ENCODE results near the gene YIF1A.

The YIF1A gene

GRCh38 chr11:66285250-66285947 lies 3.5 kb downstream of the YIF1A start:
- Histone ChIP-seq H3K36me3 (ENCODE audit: control insufficient read depth in 1 of 2, insufficient read depth in 2 of 2, low read length in 2 of 2) (peaks cover 0 to 25% of the 10 kb centered on the region in 2 donors), H3K27ac (ENCODE audit: low read depth, low read length) (no peak overlapping the region), H3K27me3 (ENCODE audit: control insufficient read depth in 1 of 2, insufficient read depth in 2 of 2, low read length in 2 of 2) (no peaks in the 10 kb centered on the region), H3K4me1 (ENCODE audit: control insufficient read depth in 1 of 2, insufficient read depth in 2 of 2, low read length in 2 of 2) (peaks cover 19 to 32% of the 10 kb centered on the region in 2 donors), H3K9me3 (ENCODE audit: control insufficient read depth in 1 of 2, low read length in 2 of 2) (no peaks in the 10 kb centered on the region), H3K4me3 (ENCODE audit: low read depth in 1 of 2, low read length in 2 of 2) (no peak overlapping the region), H3K9ac (ENCODE audit: low read depth in 1 of 2, low read length in 2 of 2) (no peak overlapping the region)

- Histone ChIP-seq H3K27me3 (ENCODE audit: control insufficient read depth in 1 of 2, insufficient read depth in 2 of 2, low read length in 2 of 2) (no peaks in the 10 kb centered on the region), H3K36me3 (ENCODE audit: control insufficient read depth in 1 of 2, insufficient read depth in 2 of 2, low read length in 2 of 2) (peaks cover 0 to 25% of the 10 kb centered on the region in 2 donors), H3K4me3 (ENCODE audit: low read depth in 1 of 2, low read length in 2 of 2) (no peak overlapping the region), H3K27ac (ENCODE audit: low read depth, low read length) (no peak overlapping the region), H3K9ac (ENCODE audit: low read depth in 1 of 2, low read length in 2 of 2) (no peak overlapping the region), H3K4me1 (ENCODE audit: control insufficient read depth in 1 of 2, insufficient read depth in 2 of 2, low read length in 2 of 2) (peaks cover 11 to 25% of the 10 kb centered on the region in 2 donors), H3K9me3 (ENCODE audit: control insufficient read depth in 1 of 2, low read length in 2 of 2) (no peaks in the 10 kb centered on the region)
Observed at GRCh38 chr11:66284526-66285078, 4.3 kb downstream of the YIF1A start.

DNA sequence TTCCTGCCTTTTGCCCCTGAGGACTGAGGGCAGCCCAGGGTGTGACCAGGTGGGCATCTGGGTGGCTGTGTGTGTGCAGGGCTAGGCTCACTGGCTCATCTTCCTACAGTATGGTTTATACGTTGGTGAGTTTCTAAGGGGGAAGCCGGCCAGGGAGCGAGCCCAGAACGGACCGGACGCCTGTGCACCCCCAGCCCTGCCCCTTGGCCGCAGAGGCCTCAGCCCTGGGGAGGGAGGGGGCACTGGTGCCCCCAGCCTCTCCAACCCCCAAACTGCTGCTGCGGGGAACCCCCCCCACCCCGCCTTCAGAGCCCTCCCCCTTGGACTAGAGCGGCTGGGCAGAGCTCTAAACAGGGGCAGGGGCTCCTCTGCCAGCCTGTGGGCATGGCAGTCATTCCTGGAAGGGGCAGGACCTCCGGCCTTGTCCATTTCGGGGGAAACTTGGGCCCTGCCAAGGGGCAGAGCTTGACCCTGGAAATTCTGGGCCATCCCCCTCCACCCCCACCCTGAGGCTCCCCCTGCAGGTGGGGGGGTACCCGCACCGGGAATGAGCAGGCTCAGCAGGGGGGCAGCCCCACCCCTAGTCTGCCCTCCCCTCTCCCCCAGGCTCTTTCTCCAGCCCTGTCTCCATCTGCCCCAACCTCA lies 5.4 kb downstream of the YIF1A start:
- Histone ChIP-seq H3K36me3 (ENCODE audit: control insufficient read depth in 1 of 2, insufficient read depth in 2 of 2, low read length in 2 of 2) (peaks cover 0 to 25% of the 10 kb centered on the region in 2 donors), H3K27ac (ENCODE audit: low read depth, low read length) (no peak overlapping the region), H3K27me3 (ENCODE audit: control insufficient read depth in 1 of 2, insufficient read depth in 2 of 2, low read length in 2 of 2) (no peaks in the 10 kb centered on the region), H3K9ac (ENCODE audit: low read depth in 1 of 2, low read length in 2 of 2) (no peak overlapping the region), H3K4me1 (ENCODE audit: control insufficient read depth in 1 of 2, insufficient read depth in 2 of 2, low read length in 2 of 2) (peaks cover 10 to 24% of the 10 kb centered on the region in 2 donors), H3K9me3 (ENCODE audit: control insufficient read depth in 1 of 2, low read length in 2 of 2) (no peaks in the 10 kb centered on the region), H3K4me3 (ENCODE audit: low read depth in 1 of 2, low read length in 2 of 2) (no peak overlapping the region)

DNA sequence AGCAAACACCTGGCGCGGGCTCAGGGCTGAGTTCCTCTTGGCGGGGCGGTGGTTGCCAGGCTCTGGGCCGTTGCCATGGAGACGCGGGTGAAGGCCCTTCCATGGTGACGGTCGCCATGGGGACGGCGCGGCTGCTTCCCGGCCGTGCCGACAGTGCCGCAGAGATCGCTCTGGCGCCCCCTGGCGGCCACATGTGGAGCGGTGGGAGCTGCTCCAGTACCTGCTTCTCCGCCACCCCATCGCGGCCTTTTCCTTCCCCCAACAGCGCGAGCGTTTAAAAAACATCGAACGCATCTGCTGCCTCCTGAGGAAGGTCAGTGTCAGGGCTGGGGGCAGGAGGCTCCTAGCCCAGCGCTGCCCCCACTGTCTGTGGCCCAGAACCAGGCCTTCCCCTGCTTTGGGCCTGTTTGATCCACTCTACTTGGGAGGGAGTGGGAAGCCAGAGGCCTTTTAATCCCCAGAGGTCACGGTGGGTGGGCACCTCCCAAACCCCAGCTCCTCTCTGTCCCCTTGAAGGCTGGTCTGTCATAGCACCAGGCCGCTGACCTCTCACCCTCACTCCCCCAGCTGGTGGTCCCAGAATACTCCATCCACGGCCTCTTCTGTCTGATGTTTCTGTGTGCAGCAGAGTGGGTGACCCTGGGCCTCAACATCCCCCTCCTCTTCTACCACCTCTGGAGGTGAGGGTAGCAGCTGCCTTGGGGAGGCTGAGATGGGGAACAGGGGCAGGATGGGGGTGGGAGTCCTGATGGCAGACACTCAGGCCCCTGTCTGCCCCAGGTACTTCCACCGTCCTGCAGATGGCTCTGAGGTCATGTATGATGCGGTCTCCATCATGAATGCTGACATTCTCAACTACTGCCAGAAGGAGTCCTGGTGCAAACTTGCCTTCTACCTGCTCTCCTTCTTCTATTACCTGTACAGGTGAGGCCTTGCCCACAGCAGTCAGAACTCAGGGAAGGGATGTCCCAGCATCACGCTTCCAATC lies 6.2 kb downstream of the YIF1A start:
- no peak overlapping the region for H3K9ac ChIP-seq (ENCODE audit: low read depth in 1 of 2, low read length in 2 of 2)
- no peak overlapping the region for H3K4me3 ChIP-seq (ENCODE audit: low read depth in 1 of 2, low read length in 2 of 2)
- no peaks in the 10 kb centered on the region for H3K9me3 ChIP-seq (ENCODE audit: control insufficient read depth in 1 of 2, low read length in 2 of 2)
- peaks cover 3 to 16% of the 10 kb centered on the region in 2 donors for H3K4me1 ChIP-seq (ENCODE audit: control insufficient read depth in 1 of 2, insufficient read depth in 2 of 2, low read length in 2 of 2)
- H3K27me3 ChIP-seq (ENCODE audit: control insufficient read depth in 1 of 2, insufficient read depth in 2 of 2, low read length in 2 of 2), result no peaks in the 10 kb centered on the region
- peaks cover 0 to 25% of the 10 kb centered on the region in 2 donors for H3K36me3 ChIP-seq (ENCODE audit: control insufficient read depth in 1 of 2, insufficient read depth in 2 of 2, low read length in 2 of 2)
- H3K27ac ChIP-seq (ENCODE audit: low read depth, low read length), result no peak overlapping the region

GRCh38 chr11:66281776-66282467 lies 7.0 kb downstream of the YIF1A start:
- H3K36me3 ChIP-seq (ENCODE audit: control insufficient read depth in 1 of 2, insufficient read depth in 2 of 2, low read length in 2 of 2), result peaks cover 0 to 25% of the 10 kb centered on the region in 2 donors
- H3K27me3 ChIP-seq (ENCODE audit: control insufficient read depth in 1 of 2, insufficient read depth in 2 of 2, low read length in 2 of 2), result no peaks in the 10 kb centered on the region
- H3K4me3 ChIP-seq (ENCODE audit: low read depth in 1 of 2, low read length in 2 of 2), result no peak overlapping the region
- peaks cover 0 to 13% of the 10 kb centered on the region in 2 donors for H3K4me1 ChIP-seq (ENCODE audit: control insufficient read depth in 1 of 2, insufficient read depth in 2 of 2, low read length in 2 of 2)
- H3K9ac ChIP-seq (ENCODE audit: low read depth in 1 of 2, low read length in 2 of 2), result no peak overlapping the region
- no peaks in the 10 kb centered on the region for H3K9me3 ChIP-seq (ENCODE audit: control insufficient read depth in 1 of 2, low read length in 2 of 2)
- H3K27ac ChIP-seq (ENCODE audit: low read depth, low read length), result no peak overlapping the region

- Histone ChIP-seq H3K27me3 (ENCODE audit: control insufficient read depth in 1 of 2, insufficient read depth in 2 of 2, low read length in 2 of 2) (no peaks in the 10 kb centered on the region), H3K36me3 (ENCODE audit: control insufficient read depth in 1 of 2, insufficient read depth in 2 of 2, low read length in 2 of 2) (peaks cover 0 to 29% of the 10 kb centered on the region in 2 donors), H3K4me3 (ENCODE audit: low read depth in 1 of 2, low read length in 2 of 2) (no peak overlapping the region), H3K27ac (ENCODE audit: low read depth, low read length) (no peak overlapping the region), H3K4me1 (ENCODE audit: control insufficient read depth in 1 of 2, insufficient read depth in 2 of 2, low read length in 2 of 2) (peaks cover 0 to 13% of the 10 kb centered on the region in 2 donors), H3K9me3 (ENCODE audit: control insufficient read depth in 1 of 2, low read length in 2 of 2) (no peaks in the 10 kb centered on the region), H3K9ac (ENCODE audit: low read depth in 1 of 2, low read length in 2 of 2) (no peak overlapping the region)
Observed at GRCh38 chr11:66281001-66281400, 7.9 kb downstream of the YIF1A start.

GRCh38 chr11:66280428-66280827 lies 8.5 kb downstream of the YIF1A start:
- H3K9ac ChIP-seq (ENCODE audit: low read depth in 1 of 2, low read length in 2 of 2), result no peak overlapping the region
- no peak overlapping the region for H3K4me3 ChIP-seq (ENCODE audit: low read depth in 1 of 2, low read length in 2 of 2)
- peaks cover 0 to 13% of the 10 kb centered on the region in 2 donors for H3K4me1 ChIP-seq (ENCODE audit: control insufficient read depth in 1 of 2, insufficient read depth in 2 of 2, low read length in 2 of 2)
- H3K9me3 ChIP-seq (ENCODE audit: control insufficient read depth in 1 of 2, low read length in 2 of 2), result no peaks in the 10 kb centered on the region
- H3K27ac ChIP-seq (ENCODE audit: low read depth, low read length), result no peak overlapping the region
- no peaks in the 10 kb centered on the region for H3K27me3 ChIP-seq (ENCODE audit: control insufficient read depth in 1 of 2, insufficient read depth in 2 of 2, low read length in 2 of 2)
- peaks cover under 1 to 31% of the 10 kb centered on the region in 2 donors for H3K36me3 ChIP-seq (ENCODE audit: control insufficient read depth in 1 of 2, insufficient read depth in 2 of 2, low read length in 2 of 2)

GRCh38 chr11:66279092-66279734 lies 9.7 kb downstream of the YIF1A start:
- H3K9me3 ChIP-seq (ENCODE audit: control insufficient read depth in 1 of 2, low read length in 2 of 2), result no peaks in the 10 kb centered on the region
- H3K27me3 ChIP-seq (ENCODE audit: control insufficient read depth in 1 of 2, insufficient read depth in 2 of 2, low read length in 2 of 2), result no peaks in the 10 kb centered on the region
- H3K4me3 ChIP-seq (ENCODE audit: low read depth in 1 of 2, low read length in 2 of 2), result no peak overlapping the region
- no peak overlapping the region for H3K27ac ChIP-seq (ENCODE audit: low read depth, low read length)
- H3K9ac ChIP-seq (ENCODE audit: low read depth in 1 of 2, low read length in 2 of 2), result no peak overlapping the region
- peaks cover 8 to 30% of the 10 kb centered on the region in 2 donors for H3K36me3 ChIP-seq (ENCODE audit: control insufficient read depth in 1 of 2, insufficient read depth in 2 of 2, low read length in 2 of 2)
- peaks cover 0 to 13% of the 10 kb centered on the region in 2 donors for H3K4me1 ChIP-seq (ENCODE audit: control insufficient read depth in 1 of 2, insufficient read depth in 2 of 2, low read length in 2 of 2)

Measured in duodenal mucosa (tissue), 2 donors.